Hematopoietic multipotent progenitor cell (in vitro differentiated cells): ENCODE measurements around the gene CPLANE1. TPM values are rescaled to one million over a fixed set of nuclear protein-coding genes. Genes with fewer than 3 reads are reported as not detected.
A peak's percentile ranks its signal among the peaks of the same experiment; 100 is the strongest.
"Not testable (repeated sequence)": the region's sequence is repeated elsewhere in the genome, so short reads cannot be mapped to it uniquely, and the experiment has no call there.

Source experiments
- DNase-seq, 3 donors: peaks; one replicate each; pipeline ENCODE4 v3.0.0-alpha.2; 2011 to 2015; ENCODE audit warnings: low read depth in 2 of 3, low spot score in 2 of 3
- total RNA-seq: library from RNA; depleted of rRNA; stranded (reverse); fragments of >200 nt; gene quantifications from one replicate; pipeline ENCODE4 v1.2.3, GENCODE V29; 2012

The CPLANE1 gene
- total RNA-seq, 1 donor, result 13.5 TPM

- DNase-seq, result no peak
These were observed 116.5 kb downstream of the CPLANE1 start for GRCh38 chr5:37132646-37133045.

- DNase-seq, result peak in 1 of 3 donors; percentile 16
These were observed 127.7 kb downstream of the CPLANE1 start for GRCh38 chr5:37121465-37121864.

DNA sequence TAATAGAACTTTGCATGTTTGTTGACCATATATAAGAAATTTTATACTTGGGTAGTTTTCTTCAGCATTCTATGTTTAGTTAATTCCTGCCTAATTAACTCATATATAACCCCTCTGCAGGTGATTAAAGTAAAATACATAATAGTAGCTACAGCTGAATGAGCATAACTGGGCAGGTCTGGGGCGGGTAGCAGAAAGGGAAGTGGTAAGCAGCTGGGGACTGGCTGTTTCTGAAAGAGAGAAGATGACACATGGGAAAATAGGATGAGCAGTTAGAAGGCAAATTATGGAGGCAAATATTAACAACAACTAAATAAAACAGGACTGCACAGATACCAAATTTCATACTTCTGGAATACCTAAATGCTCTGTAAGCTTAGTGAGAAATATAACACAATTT is 128.1 kb downstream of the CPLANE1 start:
- DNase-seq, result peak in 1 of 3 donors; percentile 39

GRCh38 chr5:37120270-37120669 is 128.9 kb downstream of the CPLANE1 start:
- DNase-seq, result no peak

DNA sequence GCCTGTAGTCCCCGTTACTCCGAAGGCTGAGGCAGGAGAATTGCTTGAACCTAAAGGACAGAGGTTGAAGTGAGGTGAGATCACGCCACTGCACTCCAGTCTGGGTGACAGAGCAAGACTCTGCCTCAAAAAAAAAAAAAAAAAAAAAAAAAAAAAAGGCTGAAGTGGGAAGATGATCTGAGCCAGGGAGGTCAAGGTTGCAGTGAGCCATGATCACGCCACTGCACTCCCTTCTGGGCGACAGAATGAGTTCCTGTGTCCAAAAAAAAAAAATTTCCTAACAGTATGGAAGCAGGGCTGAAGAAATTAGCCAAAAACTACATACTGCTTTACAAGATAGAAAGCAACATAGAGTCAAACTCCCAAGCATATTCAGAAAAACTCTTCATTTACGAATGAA is 132.8 kb downstream of the CPLANE1 start:
- no peak for DNase-seq

DNA sequence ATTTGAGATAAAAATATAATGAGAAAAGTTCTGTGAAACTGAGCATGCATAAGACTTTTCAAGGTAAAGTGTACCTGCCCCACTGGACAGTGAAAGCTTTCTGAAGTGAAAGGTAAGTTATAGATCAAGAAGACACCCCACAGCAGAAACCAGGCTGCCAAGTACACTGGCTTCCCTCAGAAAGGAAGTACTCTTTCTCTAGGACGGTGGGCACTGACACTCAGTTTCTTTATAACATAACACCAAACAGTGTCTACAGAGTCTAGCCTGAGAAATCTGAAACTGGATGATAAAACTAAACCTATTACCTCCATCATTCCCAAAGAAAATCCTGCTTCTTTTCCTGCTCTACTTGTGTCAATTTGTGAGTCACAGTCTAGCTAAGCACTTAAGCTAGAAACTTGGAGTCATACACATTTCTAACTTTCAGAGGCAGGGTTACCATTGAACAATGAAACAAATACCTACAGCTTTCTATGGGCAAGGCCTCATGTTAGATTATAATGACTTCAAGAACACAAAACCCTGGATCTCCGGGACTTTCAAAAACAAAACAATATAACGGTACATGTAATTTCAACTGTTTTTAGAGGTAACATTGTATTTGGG is 136.7 kb downstream of the CPLANE1 start:
- DNase-seq, result no peak

DNA sequence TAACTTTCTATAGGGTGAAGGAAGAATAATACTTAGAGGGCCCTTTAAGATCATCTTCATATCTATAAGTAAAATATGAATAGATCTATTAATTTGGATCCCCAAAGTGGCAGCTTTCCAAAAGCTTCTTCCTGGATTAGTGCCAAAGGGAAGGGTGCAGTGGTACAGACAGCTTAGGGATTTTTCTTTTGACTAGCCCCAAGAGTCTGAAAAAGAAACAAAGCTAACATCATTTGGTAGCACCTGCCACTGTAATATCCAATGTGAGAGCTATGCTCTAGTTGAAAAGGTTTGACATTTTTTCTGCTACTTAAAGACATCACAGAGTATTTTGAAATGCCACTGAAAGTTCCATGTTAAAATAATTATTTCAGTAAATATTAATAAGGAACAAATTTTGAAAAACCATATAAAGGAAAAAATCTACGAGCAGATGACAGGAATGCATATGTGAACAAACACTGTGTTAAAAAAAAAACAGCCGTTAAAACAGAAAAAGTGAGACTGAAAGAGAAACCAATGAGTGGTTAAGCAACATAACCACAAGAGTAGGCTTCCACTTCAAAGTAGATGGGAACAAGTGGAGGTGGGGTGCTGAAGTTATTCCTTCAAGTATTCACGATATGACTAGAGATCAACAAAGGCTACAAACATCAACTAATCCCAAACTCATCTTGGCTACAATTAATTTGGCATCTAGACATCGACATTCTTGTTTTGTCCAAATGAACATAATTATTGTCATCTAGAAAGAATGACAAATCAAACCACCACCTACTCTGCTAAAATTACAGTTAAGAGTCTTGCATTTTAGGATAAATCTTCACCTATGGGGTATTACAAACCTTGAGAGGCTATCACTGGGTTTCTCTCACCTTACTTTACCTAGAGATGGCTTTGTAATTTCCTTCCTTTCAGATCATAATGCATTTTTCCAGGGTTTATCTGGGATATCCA is 137.5 kb downstream of the CPLANE1 start:
- peak in 2 of 3 donors; percentile 28 to 66 for DNase-seq

- no peak for DNase-seq
These were observed 139.0 kb downstream of the CPLANE1 start for GRCh38 chr5:37110135-37110534.

DNA sequence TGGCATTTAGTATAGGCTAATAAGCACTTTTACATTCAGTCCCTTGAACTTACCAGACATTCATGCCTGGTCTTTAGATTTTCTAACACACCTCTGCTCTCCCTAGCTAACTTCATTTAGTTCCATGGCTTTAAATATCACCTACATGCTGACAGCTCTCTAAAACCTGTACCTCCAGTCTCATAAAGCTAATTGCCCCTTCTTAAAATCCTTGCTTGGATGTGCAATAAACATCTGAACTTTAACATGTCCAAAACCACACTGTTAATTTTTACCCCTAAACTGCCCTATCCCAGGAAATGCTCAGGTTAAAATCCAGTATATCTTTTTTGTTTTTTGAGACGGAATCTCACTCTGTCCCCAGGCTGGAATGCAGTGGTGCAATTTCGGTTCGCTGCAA is 139.8 kb downstream of the CPLANE1 start:
- no peak for DNase-seq

DNA sequence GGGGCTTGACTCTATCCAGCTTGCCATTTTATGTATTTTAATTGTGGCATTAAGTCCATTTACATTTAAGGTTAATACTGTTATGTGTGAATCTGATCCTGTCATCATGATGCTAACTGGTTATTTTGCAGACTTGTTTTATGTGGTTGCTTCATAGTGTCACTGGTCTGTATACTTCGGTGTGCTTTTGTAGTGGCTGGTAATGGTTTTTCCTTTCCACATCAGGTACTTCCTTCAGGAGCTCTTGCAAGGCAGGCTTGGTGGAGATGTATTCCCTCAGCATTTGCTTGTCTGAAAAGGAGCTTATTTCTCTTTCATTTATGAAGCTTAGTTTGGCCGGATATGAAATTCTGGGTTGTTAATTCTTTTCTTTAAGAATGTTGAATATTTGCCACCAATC is 145.9 kb downstream of the CPLANE1 start:
- DNase-seq, result no peak

DNA sequence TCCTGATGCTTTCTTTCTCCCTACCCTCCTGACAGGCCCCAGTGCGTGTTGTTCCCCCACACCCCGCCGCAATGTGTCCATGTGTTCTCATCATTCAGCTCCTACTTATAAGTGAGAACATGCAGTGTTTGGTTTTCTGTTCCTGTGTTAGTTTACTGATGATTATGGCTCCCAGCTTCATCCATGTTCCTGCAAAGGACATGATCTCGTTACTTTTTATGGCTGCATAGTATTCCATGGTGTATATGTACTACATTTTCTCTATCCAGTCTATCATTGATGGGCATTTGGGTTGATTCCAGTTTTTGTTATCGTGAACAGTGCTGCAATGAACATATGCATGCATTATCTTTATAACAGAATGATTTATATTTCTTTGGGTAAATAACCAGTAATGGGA is 149.9 kb downstream of the CPLANE1 start:
- DNase-seq, result not testable (repeated sequence)

- DNase-seq, result not testable (repeated sequence)
These were observed 155.4 kb downstream of the CPLANE1 start for GRCh38 chr5:37093795-37094194.

DNA sequence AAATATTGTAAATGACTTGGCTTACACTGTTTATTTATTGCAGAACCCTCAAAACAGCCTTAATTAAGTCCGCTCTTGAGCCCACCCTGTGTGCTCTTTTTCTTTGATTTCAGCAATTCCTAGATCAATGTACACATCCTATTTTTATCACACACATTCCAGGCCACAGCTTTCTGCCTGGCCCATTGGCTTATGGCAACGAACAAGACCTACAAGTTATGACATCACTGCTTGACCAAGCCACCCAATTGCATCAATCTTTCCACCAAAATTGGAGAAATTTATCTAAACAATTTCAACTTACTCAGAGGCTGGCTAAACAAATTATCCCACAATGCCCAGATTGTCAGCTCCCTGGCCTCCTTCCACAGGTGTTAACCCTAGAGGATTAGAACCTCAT is 158.4 kb downstream of the CPLANE1 start:
- no peak for DNase-seq

GRCh38 chr5:37090123-37090726 is 159.0 kb downstream of the CPLANE1 start:
- DNase-seq, result no peak

DNA sequence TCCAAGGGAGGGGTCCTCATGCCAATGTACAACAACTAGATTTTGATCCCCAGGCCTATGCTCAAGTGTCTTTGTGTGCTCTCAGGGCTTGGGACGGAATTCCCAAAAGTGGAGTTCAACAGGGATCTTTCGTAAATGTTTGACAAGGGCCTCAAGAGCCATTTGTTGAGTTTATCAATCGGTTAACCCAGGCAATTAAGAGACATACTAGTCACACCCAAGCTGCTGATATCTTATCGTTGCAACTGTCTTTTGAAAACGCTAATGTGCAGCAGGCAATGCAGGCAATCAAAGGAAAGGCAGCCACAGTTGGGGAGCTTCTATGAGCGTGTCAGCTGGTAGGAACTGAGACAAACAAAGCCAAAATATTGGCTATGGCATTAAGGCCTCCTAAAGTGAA is 161.2 kb downstream of the CPLANE1 start:
- no peak for DNase-seq

- no peak for DNase-seq
These were observed 162.6 kb downstream of the CPLANE1 start for GRCh38 chr5:37086466-37087173.

GRCh38 chr5:37086026-37086425 is 163.2 kb downstream of the CPLANE1 start:
- DNase-seq, result not testable (repeated sequence)

GRCh38 chr5:37082977-37083376 is 166.2 kb downstream of the CPLANE1 start:
- not testable (repeated sequence) for DNase-seq

GRCh38 chr5:37080697-37081096 is 168.5 kb downstream of the CPLANE1 start:
- no peak for DNase-seq

DNA sequence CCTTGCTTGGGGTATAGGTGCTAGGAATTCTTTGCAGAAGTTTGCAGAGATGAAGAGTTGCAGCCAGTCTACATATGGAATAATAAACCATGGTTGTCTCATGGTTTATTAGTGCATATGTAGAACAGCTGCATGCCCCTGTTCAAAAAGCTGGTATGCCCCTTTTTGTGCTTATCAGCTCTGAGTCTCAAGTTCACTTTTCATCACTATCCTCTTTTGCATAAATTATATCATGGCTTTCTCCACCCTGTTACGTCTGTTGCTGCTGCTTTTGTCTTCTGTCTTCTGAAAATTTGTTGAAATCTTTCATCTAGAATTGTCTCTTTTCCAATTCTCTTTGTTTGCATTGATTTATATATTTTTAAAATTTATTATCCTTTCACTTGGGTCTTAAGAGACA is 172.0 kb downstream of the CPLANE1 start:
- no peak for DNase-seq

DNA sequence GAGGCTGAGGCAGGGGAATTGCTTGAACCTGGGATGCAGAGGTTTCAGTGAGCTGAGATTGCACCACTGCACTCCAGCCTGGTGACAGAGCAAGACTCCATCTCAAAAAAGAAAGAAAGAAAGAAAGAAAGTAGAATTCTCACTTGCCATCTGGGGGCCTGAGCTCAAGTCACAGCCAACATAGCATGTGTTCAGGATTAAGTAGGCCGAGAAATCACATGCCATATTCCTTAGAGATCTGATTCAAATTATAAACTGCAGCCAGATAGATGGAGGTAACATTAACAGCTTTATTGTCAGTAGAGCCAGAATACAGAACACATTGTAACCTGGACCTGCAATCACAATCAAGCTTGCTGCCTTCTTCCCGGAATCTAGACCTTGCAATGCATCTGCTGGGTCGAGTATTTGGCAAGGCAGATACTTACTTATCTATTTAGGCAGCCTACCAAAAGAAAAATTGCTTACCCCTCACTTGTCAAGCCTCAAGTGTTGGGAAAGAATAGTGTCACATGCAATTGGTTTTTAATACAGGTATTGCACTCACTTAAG is 173.7 kb downstream of the CPLANE1 start:
- no peak for DNase-seq
